Measurements from ENCODE around the gene UBN2.

- TF ChIP-seq CTCF (IDR thresholded peaks at IDR 0.05): no peak
- no peak for TF ChIP-seq POLR2A (IDR thresholded peaks at IDR 0.05)
Measured at GRCh38 chr7:139265673-139266072, 34.6 kb downstream of the UBN2 start.

All from esophagus squamous epithelium (tissue), 4 donors.